WTC11 (cell line): ENCODE data around the gene IGFL1.

ENCODE experiments used
- AR ChIP-seq: fragments of 250-450 bp; sonication (Bioruptor Pico); IDR thresholded peaks from 2 replicates; pipeline ENCODE4 v1.9.0; 2021; ENCODE audit warnings: mild to moderate bottlenecking
- ARID4B ChIP-seq: sonication (generic); formaldehyde crosslinking; IDR thresholded peaks from 2 replicates; pipeline ENCODE4 v1.8.0; 2023; ENCODE audit warnings: missing genetic modification reagents, mild to moderate bottlenecking, borderline replicate concordance
- CREM ChIP-seq: sonication (generic); formaldehyde crosslinking; IDR thresholded peaks from 2 replicates; pipeline ENCODE4 v1.8.1; 2022; ENCODE audit warnings: mild to moderate bottlenecking, missing genetic modification reagents, moderate library complexity
- CTCF ChIP-seq: fragments of 200-600 bp; IDR thresholded peaks from 2 replicates; pipeline ENCODE4 v1.8.0; 2022; ENCODE audit warnings: antibody characterized with exemption
- E2F1 ChIP-seq: sonication (generic); formaldehyde crosslinking; IDR thresholded peaks from 2 replicates; pipeline ENCODE4 v1.8.0; 2022; ENCODE audit warnings: mild to moderate bottlenecking, missing genetic modification reagents
- E2F5 ChIP-seq: sonication (generic); formaldehyde crosslinking; IDR thresholded peaks from 2 replicates; pipeline ENCODE4 v1.8.1; 2022; ENCODE audit warnings: mild to moderate bottlenecking, moderate library complexity, missing genetic modification reagents
- ELF4 ChIP-seq: sonication (generic); formaldehyde crosslinking; IDR thresholded peaks from 2 replicates; pipeline ENCODE4 v1.8.1; 2022; ENCODE audit warnings: low read depth, mild to moderate bottlenecking, moderate library complexity, missing genetic modification reagents
- IRF2 ChIP-seq: sonication (generic); formaldehyde crosslinking; IDR thresholded peaks from 2 replicates; pipeline ENCODE4 v1.8.0; 2022; ENCODE audit warnings: low read depth, missing genetic modification reagents, borderline replicate concordance
- NR3C1 ChIP-seq: sonication (generic); formaldehyde crosslinking; conservative IDR thresholded peaks from 2 replicates; pipeline ENCODE4 v1.8.1; 2023; ENCODE audit warnings: low read depth, mild to moderate bottlenecking, missing genetic modification reagents
- PRDM15 ChIP-seq: sonication (generic); formaldehyde crosslinking; IDR thresholded peaks from 2 replicates; pipeline ENCODE4 v1.8.0; 2022; ENCODE audit warnings: missing genetic modification reagents
- TCF7 ChIP-seq: sonication (generic); formaldehyde crosslinking; IDR thresholded peaks from 2 replicates; pipeline ENCODE4 v1.8.0; 2022; ENCODE audit warnings: mild to moderate bottlenecking, low read depth, missing genetic modification reagents, moderate library complexity

- TF ChIP-seq E2F1 (CRISPR knock-in tag), result no peak
- no peak for TF ChIP-seq CREM (CRISPR knock-in tag)
- no peak for TF ChIP-seq CTCF
- no peak for TF ChIP-seq NR3C1
- TF ChIP-seq IRF2 (CRISPR knock-in tag), result no peak
- no peak for TF ChIP-seq ARID4B (CRISPR knock-in tag)
- no peak for TF ChIP-seq AR (CRISPR knock-in tag)
- no peak for TF ChIP-seq E2F5 (CRISPR knock-in tag)
- no peak for TF ChIP-seq ELF4
- TF ChIP-seq TCF7, result no peak
- no peak for TF ChIP-seq PRDM15 (CRISPR knock-in tag)
Measured at GRCh38 chr19:46224773-46225172, 4.8 kb upstream of the IGFL1 start.
